K562 (cell line): ENCODE results near the gene LRTM1. TPM values are rescaled to one million over a fixed set of nuclear protein-coding genes. Genes with fewer than 3 reads are reported as not detected.

Source experiments
- ATAC-seq: fragments of 200-7000 bp; cut with Tn5 transposase; 3 replicates; pipeline ENCODE4 v1.9.1; 2020; ENCODE audit warnings: moderate library complexity
- BruUV-seq: library from RNA; stranded (reverse); fragments of 400-500 nt; replicated peaks from 2 replicates; lab custom pipeline; 2021; lab: Mats Ljungman, UMichigan
- CTCF ChIA-PET: fragments of 300-600 bp; formaldehyde crosslinking; extraction: SDS; loops from one replicate; lab custom pipeline; 2021; ENCODE audit warnings: low intra/inter-chr PET ratio; lab: Yijun Ruan, JAX
- POLR2A ChIA-PET: fragments of 300-600, 350-650 bp; sonication (Branson Sonifier 250); formaldehyde crosslinking; extraction: SDS; loops from one replicate; lab custom pipeline; 2021; ENCODE audit warnings: antibody characterized with exemption, inconsistent platforms; lab: Yijun Ruan, JAX
- DNase-seq, 4 experiments: peaks; one replicate each; pipeline versions ENCODE4 v3.0.0 to v3.0.0-alpha.2; 2011 to 2018; ENCODE audit warnings: low spot score in 3 of 4, mixed read lengths in 3 of 4; ENCODE audit errors: extremely low read depth in 1 of 4
- FAIRE-seq: peaks from 2 replicates; lab custom pipeline; 2011; peaks lifted over from hg19 to GRCh38; lab: Jason Lieb, UNC
- H2AFZ ChIP-seq: 2 replicates; pipeline ENCODE4 v1.6.0; 2011; ENCODE audit warnings: low read depth, low read length, control low read depth, inconsistent platforms
- H3K27ac ChIP-seq: fragments of 200-600 bp; 3 replicates; pipeline ENCODE4 v1.8.0; 2011; ENCODE audit warnings: low read depth, mild to moderate bottlenecking, control low read depth, inconsistent platforms, low read length, moderate library complexity, mixed read lengths; ENCODE audit errors: extremely low read depth
- H3K27me3 ChIP-seq, 2 experiments: fragments of 300-600 bp in 1 of 2; 2 replicates in 1 of 2; 3 replicates in 1 of 2; pipeline versions ENCODE4 v1.6.0 to v1.8.0; 2011; ENCODE audit warnings: inconsistent platforms in 2 of 2, low read length in 2 of 2, mild to moderate bottlenecking in 1 of 2, mixed read lengths in 1 of 2, moderate library complexity in 1 of 2; ENCODE audit not compliant: control insufficient read depth in 2 of 2, insufficient read depth in 2 of 2
- H3K36me3 ChIP-seq: fragments of 300-600 bp; 3 replicates; pipeline ENCODE4 v1.8.0; 2011; ENCODE audit warnings: mild to moderate bottlenecking, low read length, inconsistent platforms; ENCODE audit not compliant: control insufficient read depth, insufficient read depth
- H3K4me1 ChIP-seq, 2 experiments: fragments of 200-600 bp in 1 of 2; replicated peaks in 1 of 2; 2 replicates in 1 of 2; 3 replicates in 1 of 2; pipeline versions ENCODE4 v1.5.1 to v1.8.0; 2011; ENCODE audit warnings: inconsistent platforms in 2 of 2, low read length in 2 of 2, mild to moderate bottlenecking in 1 of 2, mixed read lengths in 1 of 2, moderate library complexity in 1 of 2; ENCODE audit not compliant: control insufficient read depth in 2 of 2, insufficient read depth in 2 of 2
- H3K4me2 ChIP-seq: 2 replicates; pipeline ENCODE4 v1.6.1; 2011; ENCODE audit warnings: low read length, control low read depth, inconsistent platforms, mixed read lengths; ENCODE audit not compliant: insufficient read depth
- H3K4me3 ChIP-seq: fragments of 200-600 bp; sonication (generic), shearing (Covaris generic); 2 replicates; pipeline ENCODE4 v1.5.1; 2016; ENCODE audit warnings: control low read depth, inconsistent platforms
- H3K79me2 ChIP-seq: fragments of 200-600 bp; 3 replicates; pipeline ENCODE4 v1.8.0; 2011; ENCODE audit warnings: low read length, inconsistent platforms; ENCODE audit not compliant: control insufficient read depth, insufficient read depth
- H3K9ac ChIP-seq, 2 experiments: 2 replicates each; pipeline versions ENCODE4 v1.6.0 to v1.6.1; 2011; ENCODE audit warnings: low read depth in 2 of 2, low read length in 2 of 2, control low read depth in 1 of 2, inconsistent platforms in 1 of 2, mild to moderate bottlenecking in 1 of 2, mixed read lengths in 1 of 2; ENCODE audit not compliant: insufficient read depth in 1 of 2
- H3K9me1 ChIP-seq: one replicate; pipeline ENCODE4 v1.6.0; 2011; ENCODE audit warnings: inconsistent platforms, mild to moderate bottlenecking, low read length, moderate library complexity; ENCODE audit not compliant: control insufficient read depth, insufficient read depth
- H3K9me3 ChIP-seq: replicated peaks from 2 replicates; pipeline ENCODE4 v1.5.1; 2011; ENCODE audit warnings: low read depth, low read length, inconsistent platforms; ENCODE audit not compliant: control insufficient read depth, insufficient read depth
- H4K20me1 ChIP-seq: replicated peaks from 2 replicates; pipeline ENCODE4 v1.6.1; 2011; ENCODE audit warnings: low read length, inconsistent platforms, mixed read lengths; ENCODE audit not compliant: control insufficient read depth, insufficient read depth
- ARID3A ChIP-seq: IDR thresholded peaks from 2 replicates; pipeline ENCODE4 v1.6.1; 2012; ENCODE audit warnings: low read depth, low read length, improper control_type of control experiment, borderline replicate concordance
- CHD1 ChIP-seq: fragments of 200-600 bp; sonication (generic); IDR thresholded peaks from one replicate; pipeline ENCODE4 v1.6.1; 2012; ENCODE audit warnings: mild to moderate bottlenecking, moderate library complexity, low read length, inconsistent platforms
- DDX20 ChIP-seq: fragments of 450-650 bp; IDR thresholded peaks from 2 replicates; pipeline ENCODE4 v1.6.1; 2016; ENCODE audit warnings: missing genetic modification characterization, low read depth, mild to moderate bottlenecking, missing compliant biosample characterization, moderate library complexity
- ERF ChIP-seq: fragments of 450-650 bp; formaldehyde crosslinking; IDR thresholded peaks from 2 replicates; pipeline ENCODE4 v1.4.0; 2020; ENCODE audit warnings: mild to moderate bottlenecking, mixed read lengths
- MTA3 ChIP-seq: fragments of 450-650 bp; formaldehyde crosslinking; IDR thresholded peaks from 2 replicates; pipeline ENCODE4 v1.6.1; 2017; ENCODE audit warnings: mild to moderate bottlenecking, borderline replicate concordance
- MXD1 ChIP-seq: fragments of 250-450 bp; sonication (Bioruptor Pico); IDR thresholded peaks from 2 replicates; pipeline ENCODE4 v1.8.0; 2021; ENCODE audit warnings: borderline replicate concordance, mild to moderate bottlenecking, moderate library complexity; ENCODE audit not compliant: poor library complexity, severe bottlenecking
- NCOA1 ChIP-seq: fragments of 450-650 bp; IDR thresholded peaks from 2 replicates; pipeline ENCODE4 v1.6.1; 2016; ENCODE audit warnings: low read depth
- NFIC ChIP-seq: fragments of 450-650 bp; IDR thresholded peaks from 2 replicates; pipeline ENCODE4 v1.6.1; 2017; ENCODE audit warnings: mild to moderate bottlenecking, inconsistent platforms
- NRF1 ChIP-seq, 2 experiments: fragments of 450-650 bp; IDR thresholded peaks in 1 of 2; conservative IDR thresholded peaks in 1 of 2; 2 replicates each; pipeline ENCODE4 v1.6.1; 2014; ENCODE audit warnings: mild to moderate bottlenecking in 2 of 2
- POLR2G ChIP-seq: fragments of 200-400 bp; formaldehyde crosslinking; IDR thresholded peaks from 2 replicates; pipeline ENCODE4 v1.6.1; 2017; ENCODE audit warnings: low read depth, mild to moderate bottlenecking, antibody characterized with exemption, low read length, moderate library complexity
- RNF2 ChIP-seq: sonication (generic); IDR thresholded peaks from 2 replicates; pipeline ENCODE4 v1.6.1; 2016
- TAF7 ChIP-seq: fragments of 450-650 bp; IDR thresholded peaks from 2 replicates; pipeline ENCODE4 v1.6.1; 2016; ENCODE audit warnings: missing genetic modification characterization, missing compliant biosample characterization
- TAF9B ChIP-seq: fragments of 450-650 bp; IDR thresholded peaks from 2 replicates; pipeline ENCODE4 v1.6.1; 2018; ENCODE audit warnings: mild to moderate bottlenecking; ENCODE audit not compliant: partially characterized antibody
- ZKSCAN8 ChIP-seq: fragments of 200-800 bp; sonication (Bioruptor generic); IDR thresholded peaks from 2 replicates; pipeline ENCODE4 v1.6.1; 2016; ENCODE audit warnings: missing genetic modification characterization, missing compliant biosample characterization
- ZNF140 ChIP-seq: fragments of 250-450 bp; sonication (Bioruptor Pico); IDR thresholded peaks from 2 replicates; pipeline ENCODE4 v1.8.0; 2021; ENCODE audit warnings: moderate library complexity, mild to moderate bottlenecking, inconsistent platforms
- ZNF146 ChIP-seq: IDR thresholded peaks from one replicate; pipeline ENCODE4 v1.6.1; 2018; ENCODE audit warnings: missing compliant biosample characterization; ENCODE audit not compliant: unreplicated experiment
- ZNF347 ChIP-seq: fragments of 450-650 bp; formaldehyde crosslinking; IDR thresholded peaks from 2 replicates; pipeline ENCODE4 v1.4.0; 2020; ENCODE audit warnings: low read depth, mild to moderate bottlenecking, moderate library complexity
- ZNF449 ChIP-seq: fragments of 250-450 bp; sonication (Bioruptor Pico); IDR thresholded peaks from 2 replicates; pipeline ENCODE4 v1.8.0; 2022; ENCODE audit warnings: moderate library complexity, mild to moderate bottlenecking, inconsistent platforms
- WGBS: fragments of 100-300 bp; shearing (Covaris generic); methylation state at CpG from one replicate; pipeline ENCODE4 v1.1.6; 2016; ENCODE audit warnings: low coverage, mixed read lengths; ENCODE audit not compliant: insufficient coverage; ENCODE audit errors: missing lambda C conversion rate; 5-methylcytosine and 5-hydroxymethylcytosine counted together
- in situ Hi-C: fragments of 300-500 bp; cut with MboI; formaldehyde crosslinking; loops from 4 replicates; pipeline ENCODE4 v1.15.0; 2018; ENCODE audit warnings: inconsistent platforms, mixed read lengths
- intact Hi-C: fragments of 100-400 bp; cut with micrococcal nuclease; formaldehyde crosslinking; loops from 2 replicates; pipeline ENCODE4 v1.14.2; 2022
- polyA plus RNA-seq, 8 experiments: library from polyadenylated mRNA; depleted of rRNA in 4 of 8; stranded (reverse) in 5 of 8; unstranded in 3 of 8; fragments of >200 nt; fragmentation: Nextera tagmentation in 2 of 8; fragmentation: Illumina TruSeq in 1 of 8; extraction: Ambion mirVana in 2 of 8; extraction: Trizol in 1 of 8; gene quantifications; 2 replicates each; pipeline versions ENCODE4 v1.2.1 to v1.2.3, GENCODE V29; 2011 to 2014; ENCODE audit warnings: inconsistent platforms in 1 of 8, missing spikeins in 1 of 8
- total RNA-seq, 7 experiments: library from RNA; depleted of rRNA in 6 of 7; stranded (reverse); fragments of >200 nt in 6 of 7; fragmentation: Illumina TruSeq in 2 of 7; extraction: Trizol in 2 of 7; gene quantifications; 2 replicates each; pipeline versions ENCODE4 v1.2.1 to v1.2.3, GENCODE V29; 2011 to 2021; ENCODE audit warnings: low replicate concordance in 1 of 7

Gene LRTM1
- total and polyA plus RNA-seq, 9 of the 15 experiments (the other 6 are each of a cell fraction or from before 2014, with no cell fraction given) = not detected

- TF ChIP-seq ZNF449 (CRISPR knock-in tag) (no peak), MXD1 (CRISPR knock-in tag) (no peak), TAF7 (no peak), ZKSCAN8 (CRISPR knock-in tag) (no peak), NCOA1 (no peak), CHD1 (no peak), DDX20 (tag) (no peak), ERF (no peak), RNF2 (no peak)
Observed at GRCh38 chr3:54882129-54882833, 45.6 kb downstream of the LRTM1 start (continued).

- H3K4me1 ChIP-seq = no peaks in the 10 kb centered on the region
- H3K27ac ChIP-seq = no peak overlapping the region
- in situ Hi-C loops (no loop called here), intact Hi-C loops (loop anchor here (10.0 kb wide), 1 partner anchor 107 kb away; no protein-coding TSS in a partner anchor)
- no peaks in the 10 kb centered on the region for H4K20me1 ChIP-seq
- H3K36me3 ChIP-seq = no peaks in the 10 kb centered on the region
- no peak overlapping the region for H3K4me2 ChIP-seq
- no peak overlapping the region for H2AFZ ChIP-seq
- BruUV-seq = no TSS peak
- FAIRE-seq (no peak), ATAC-seq (no peak), DNase-seq (no peak)
- CTCF ChIA-PET = no interaction called here
- no peak overlapping the region for H3K9ac ChIP-seq
- 0% methylated on average over 3 of the region's 7 CpGs for WGBS
- H3K9me3 ChIP-seq = no peaks in the 10 kb centered on the region
- no peaks in the 10 kb centered on the region for H3K79me2 ChIP-seq
- no peak overlapping the region for H3K4me3 ChIP-seq
- H3K27me3 ChIP-seq = no peaks in the 10 kb centered on the region
- H3K9me1 ChIP-seq = no peaks in the 10 kb centered on the region
- POLR2A ChIA-PET = no interaction called here
- no peak for TF ChIP-seq ZNF146 (CRISPR knock-in tag)
- no peak for TF ChIP-seq NFIC
- no peak for TF ChIP-seq TAF9B
- TF ChIP-seq POLR2G = no peak
- TF ChIP-seq NRF1 (conservative IDR thresholded peaks at IDR 0.05 in 1 of 2, IDR thresholded peaks at IDR 0.05 in 1 of 2) = no peak
- no peak for TF ChIP-seq ARID3A
- no peak for TF ChIP-seq MTA3
- no peak for TF ChIP-seq ZNF140 (CRISPR knock-in tag)
- no peak for TF ChIP-seq ZNF347 (CRISPR knock-in tag)
Observed at GRCh38 chr3:54878145-54878544, 49.7 kb downstream of the LRTM1 start.
